ENCODE results near the gene ESRRA. TPM values are rescaled to one million over a fixed set of nuclear protein-coding genes. Genes with fewer than 3 reads are reported as not detected.
A peak's percentile ranks its signal among the peaks of the same experiment; 100 is the strongest.

ESRRA gene
- total RNA-seq, 1 donor: 21.6 TPM

GRCh38 chr11:64275031-64275800, 30.1 kb upstream of the ESRRA start:
- no peak for DNase-seq (ENCODE audit: low read depth)
- H3K4me3 ChIP-seq (ENCODE audit: low read depth, low read length): no peak overlapping the region
- TF ChIP-seq CTCF (IDR thresholded peaks at IDR 0.05; ENCODE audit: insufficient read depth, low read length): no peak

GRCh38 chr11:64275841-64276240, 29.5 kb upstream of the ESRRA start:
- DNase-seq (ENCODE audit: low read depth): no peak
- no peak overlapping the region for H3K4me3 ChIP-seq (ENCODE audit: low read depth, low read length)
- no peak for TF ChIP-seq CTCF (IDR thresholded peaks at IDR 0.05; ENCODE audit: insufficient read depth, low read length)

- no peak for TF ChIP-seq CTCF (IDR thresholded peaks at IDR 0.05; ENCODE audit: insufficient read depth, low read length)
- no peak overlapping the region for H3K4me3 ChIP-seq (ENCODE audit: low read depth, low read length)
- no peak for DNase-seq (ENCODE audit: low read depth)
Measured at GRCh38 chr11:64276653-64277431, 28.5 kb upstream of the ESRRA start.

GRCh38 chr11:64278576-64279190, 26.6 kb upstream of the ESRRA start:
- TF ChIP-seq CTCF (IDR thresholded peaks at IDR 0.05; ENCODE audit: insufficient read depth, low read length): no peak
- DNase-seq (ENCODE audit: low read depth): no peak
- H3K4me3 ChIP-seq (ENCODE audit: low read depth, low read length): no peak overlapping the region

- H3K4me3 ChIP-seq (ENCODE audit: low read depth, low read length): no peak overlapping the region
- no peak for TF ChIP-seq CTCF (IDR thresholded peaks at IDR 0.05; ENCODE audit: insufficient read depth, low read length)
- DNase-seq (ENCODE audit: low read depth): no peak
Measured at GRCh38 chr11:64281957-64282770, 23.2 kb upstream of the ESRRA start.

GRCh38 chr11:64283092-64283491, 22.2 kb upstream of the ESRRA start:
- TF ChIP-seq CTCF (IDR thresholded peaks at IDR 0.05; ENCODE audit: insufficient read depth, low read length): no peak
- no peak for DNase-seq (ENCODE audit: low read depth)
- peak overlapping the region; percentile 87 for H3K4me3 ChIP-seq (ENCODE audit: low read depth, low read length)

All from fibroblast of the aortic adventitia (primary cell).